ENCODE measurements around the gene TK2. TPM values are rescaled to one million over a fixed set of nuclear protein-coding genes. Genes with fewer than 3 reads are reported as not detected.

Gene TK2
- polyA plus RNA-seq, 2 donors: 5.9 to 8.3 TPM

DNA sequence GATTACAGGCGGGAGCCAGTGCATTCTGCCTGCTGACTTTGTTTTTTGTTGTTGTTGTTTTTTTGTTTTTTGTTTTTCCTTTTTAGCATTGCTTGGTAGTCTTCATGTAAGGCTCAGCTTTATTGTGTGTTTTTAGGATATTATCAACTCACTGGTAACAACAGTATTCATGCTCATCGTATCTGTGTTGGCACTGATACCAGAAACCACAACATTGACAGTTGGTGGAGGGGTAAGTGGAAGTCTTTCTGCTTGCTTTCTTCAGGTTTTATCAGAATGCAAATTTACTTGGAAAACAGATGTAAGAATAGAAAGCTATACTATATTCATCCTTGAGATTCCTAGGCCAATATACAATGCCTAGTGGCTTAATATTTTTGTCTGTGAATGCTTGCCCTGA is 13.1 kb upstream of the TK2 start:
- Histone ChIP-seq H3K9me3 (ENCODE audit: control insufficient read depth in 2 of 2, insufficient read depth in 1 of 2, low read depth in 1 of 2, low read length in 1 of 2) (no peaks in the 10 kb centered on the region), H3K27me3 (ENCODE audit: control insufficient read depth in 1 of 2, insufficient read depth in 2 of 2, low read length in 2 of 2) (no peaks in the 10 kb centered on the region), H3K4me3 (ENCODE audit: low read depth in 1 of 2, low read length in 2 of 2) (no peak overlapping the region), H3K27ac (ENCODE audit: low read depth in 2 of 2, low read length in 1 of 2) (no peak overlapping the region), H3K36me3 (ENCODE audit: control insufficient read depth in 2 of 2, insufficient read depth in 2 of 2, low read length in 1 of 2) (peaks cover 0 to 3% of the 10 kb centered on the region in 2 donors), H3K4me1 (ENCODE audit: control insufficient read depth in 2 of 2, insufficient read depth in 2 of 2, low read length in 1 of 2) (no peaks in the 10 kb centered on the region)
- WGBS, 2 donors: 81 to 86% methylated on average over 2 of the region's 2 CpGs

GRCh38 chr16:66562409-66562808 is 12.5 kb upstream of the TK2 start:
- Histone ChIP-seq H3K36me3 (ENCODE audit: control insufficient read depth in 2 of 2, insufficient read depth in 2 of 2, low read length in 1 of 2) (peaks cover 0 to 3% of the 10 kb centered on the region in 2 donors), H3K27ac (ENCODE audit: low read depth in 2 of 2, low read length in 1 of 2) (no peak overlapping the region), H3K9me3 (ENCODE audit: control insufficient read depth in 2 of 2, insufficient read depth in 1 of 2, low read depth in 1 of 2, low read length in 1 of 2) (no peaks in the 10 kb centered on the region), H3K4me1 (ENCODE audit: control insufficient read depth in 2 of 2, insufficient read depth in 2 of 2, low read length in 1 of 2) (no peaks in the 10 kb centered on the region), H3K27me3 (ENCODE audit: control insufficient read depth in 1 of 2, insufficient read depth in 2 of 2, low read length in 2 of 2) (no peaks in the 10 kb centered on the region), H3K4me3 (ENCODE audit: low read depth in 1 of 2, low read length in 2 of 2) (no peak overlapping the region)
- 81 to 86% methylated on average over 1 of the region's 1 CpG for WGBS, 2 donors

DNA sequence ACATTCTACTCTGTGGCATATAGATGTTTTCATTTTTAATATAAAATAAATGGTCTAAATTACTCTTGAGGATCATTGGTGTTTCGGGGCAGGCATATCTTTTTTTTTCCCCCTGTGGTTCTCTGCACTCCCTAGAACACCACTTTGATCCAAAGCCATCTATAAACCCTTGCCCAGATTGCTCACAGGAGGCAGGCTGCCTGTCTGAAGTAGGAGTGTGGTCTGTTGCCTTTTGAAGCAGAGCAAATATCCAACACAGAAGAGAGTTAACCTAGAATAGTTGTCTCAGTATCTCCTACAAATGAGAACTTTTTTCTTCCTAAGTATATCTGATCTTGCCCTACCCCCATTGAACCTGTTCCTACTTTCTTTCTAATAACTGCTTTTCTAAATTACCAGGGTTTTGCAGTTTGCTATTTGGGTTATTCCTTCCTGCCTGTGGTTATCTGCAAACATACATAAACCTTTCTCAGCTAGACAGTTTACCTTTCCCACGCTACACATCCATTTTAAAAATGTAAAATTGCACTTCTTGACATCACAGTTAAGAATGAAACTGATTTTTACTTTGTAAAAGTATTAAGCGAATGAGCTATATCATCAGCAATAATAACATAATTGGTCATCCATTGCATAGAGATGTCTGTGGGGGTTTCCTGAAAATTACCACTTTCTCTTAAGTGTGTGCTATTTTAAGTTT is 11.6 kb upstream of the TK2 start:
- Histone ChIP-seq H3K4me1 (ENCODE audit: control insufficient read depth in 2 of 2, insufficient read depth in 2 of 2, low read length in 1 of 2) (no peaks in the 10 kb centered on the region), H3K9me3 (ENCODE audit: control insufficient read depth in 2 of 2, insufficient read depth in 1 of 2, low read depth in 1 of 2, low read length in 1 of 2) (no peaks in the 10 kb centered on the region), H3K27me3 (ENCODE audit: control insufficient read depth in 1 of 2, insufficient read depth in 2 of 2, low read length in 2 of 2) (no peaks in the 10 kb centered on the region), H3K27ac (ENCODE audit: low read depth in 2 of 2, low read length in 1 of 2) (no peak overlapping the region), H3K4me3 (ENCODE audit: low read depth in 1 of 2, low read length in 2 of 2) (no peak overlapping the region), H3K36me3 (ENCODE audit: control insufficient read depth in 2 of 2, insufficient read depth in 2 of 2, low read length in 1 of 2) (peaks cover 0 to 3% of the 10 kb centered on the region in 2 donors)
- WGBS, 2 donors: 87 to 89% methylated on average over 3 of the region's 3 CpGs

GRCh38 chr16:66560107-66560506 is 10.2 kb upstream of the TK2 start:
- no peaks in the 10 kb centered on the region for H3K27me3 ChIP-seq (ENCODE audit: control insufficient read depth in 1 of 2, insufficient read depth in 2 of 2, low read length in 2 of 2)
- WGBS, 2 donors: 86 to 89% methylated on average over 1 of the region's 1 CpG
- H3K27ac ChIP-seq (ENCODE audit: low read depth in 2 of 2, low read length in 1 of 2): no peak overlapping the region
- H3K4me1 ChIP-seq (ENCODE audit: control insufficient read depth in 2 of 2, insufficient read depth in 2 of 2, low read length in 1 of 2): no peaks in the 10 kb centered on the region
- H3K9me3 ChIP-seq (ENCODE audit: control insufficient read depth in 2 of 2, insufficient read depth in 1 of 2, low read depth in 1 of 2, low read length in 1 of 2): no peaks in the 10 kb centered on the region
- no peak overlapping the region for H3K4me3 ChIP-seq (ENCODE audit: low read depth in 1 of 2, low read length in 2 of 2)
- peaks cover 0 to 3% of the 10 kb centered on the region in 2 donors for H3K36me3 ChIP-seq (ENCODE audit: control insufficient read depth in 2 of 2, insufficient read depth in 2 of 2, low read length in 1 of 2)

DNA sequence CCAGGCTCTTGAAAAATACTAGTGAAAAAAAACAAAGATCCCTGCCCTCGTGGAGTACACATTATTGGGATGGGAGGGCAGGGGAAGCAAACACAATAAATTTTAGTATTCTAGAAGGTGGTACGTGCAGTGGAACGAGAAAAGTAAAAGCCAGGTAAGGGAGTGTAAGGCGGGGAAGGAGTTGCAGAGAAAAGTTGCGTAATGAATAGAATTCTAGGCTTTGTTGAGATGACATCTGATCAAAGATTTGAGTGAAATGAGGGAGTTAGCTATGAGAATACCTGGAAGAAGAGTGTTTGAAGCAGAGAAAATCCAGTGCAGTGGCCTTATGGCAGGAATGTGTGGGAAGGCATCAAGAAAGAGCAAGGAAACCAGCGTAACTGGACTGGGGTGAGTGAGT is 4.6 kb upstream of the TK2 start:
- no peak overlapping the region for H3K27ac ChIP-seq (ENCODE audit: low read depth in 2 of 2, low read length in 1 of 2)
- no peaks in the 10 kb centered on the region for H3K4me1 ChIP-seq (ENCODE audit: control insufficient read depth in 2 of 2, insufficient read depth in 2 of 2, low read length in 1 of 2)
- no peaks in the 10 kb centered on the region for H3K9me3 ChIP-seq (ENCODE audit: control insufficient read depth in 2 of 2, insufficient read depth in 1 of 2, low read depth in 1 of 2, low read length in 1 of 2)
- WGBS, 2 donors: 86 to 88% methylated on average over 6 of the region's 6 CpGs
- H3K36me3 ChIP-seq (ENCODE audit: control insufficient read depth in 2 of 2, insufficient read depth in 2 of 2, low read length in 1 of 2): no peaks in the 10 kb centered on the region
- no peaks in the 10 kb centered on the region for H3K27me3 ChIP-seq (ENCODE audit: control insufficient read depth in 1 of 2, insufficient read depth in 2 of 2, low read length in 2 of 2)
- peak overlapping the region in 1 of 2 donors; percentile 8 for H3K4me3 ChIP-seq (ENCODE audit: low read depth in 1 of 2, low read length in 2 of 2)

DNA sequence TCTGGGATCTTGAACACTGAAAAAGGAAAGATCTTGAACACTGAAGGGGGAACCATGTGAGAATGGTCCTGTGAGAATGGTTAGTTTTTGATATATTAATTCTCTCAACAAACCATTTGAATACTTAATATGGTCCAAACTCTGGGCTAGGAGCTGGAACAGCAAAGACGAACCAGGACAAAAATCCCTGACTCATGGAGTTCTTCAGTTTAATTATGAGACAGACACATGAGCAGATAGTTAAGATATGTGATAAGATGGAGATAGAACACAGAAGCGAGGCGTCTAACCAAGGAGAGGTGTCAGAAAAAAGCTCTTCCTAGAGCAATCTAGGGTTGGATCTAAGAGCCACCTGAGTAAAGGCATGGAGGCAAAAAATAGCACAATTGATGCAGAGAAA is 4.1 kb upstream of the TK2 start:
- Histone ChIP-seq H3K27ac (ENCODE audit: low read depth in 2 of 2, low read length in 1 of 2) (no peak overlapping the region), H3K36me3 (ENCODE audit: control insufficient read depth in 2 of 2, insufficient read depth in 2 of 2, low read length in 1 of 2) (no peaks in the 10 kb centered on the region), H3K27me3 (ENCODE audit: control insufficient read depth in 1 of 2, insufficient read depth in 2 of 2, low read length in 2 of 2) (no peaks in the 10 kb centered on the region), H3K4me1 (ENCODE audit: control insufficient read depth in 2 of 2, insufficient read depth in 2 of 2, low read length in 1 of 2) (peaks cover 0 to 4% of the 10 kb centered on the region in 2 donors), H3K4me3 (ENCODE audit: low read depth in 1 of 2, low read length in 2 of 2) (peak overlapping the region in 1 of 2 donors; percentile 60), H3K9me3 (ENCODE audit: control insufficient read depth in 2 of 2, insufficient read depth in 1 of 2, low read depth in 1 of 2, low read length in 1 of 2) (no peaks in the 10 kb centered on the region)
- 84 to 85% methylated on average over 3 of the region's 3 CpGs for whole genome bisulfite sequencing, 2 donors

GRCh38 chr16:66553223-66553622 is 3.3 kb upstream of the TK2 start:
- Histone ChIP-seq H3K36me3 (ENCODE audit: control insufficient read depth in 2 of 2, insufficient read depth in 2 of 2, low read length in 1 of 2) (no peaks in the 10 kb centered on the region), H3K4me1 (ENCODE audit: control insufficient read depth in 2 of 2, insufficient read depth in 2 of 2, low read length in 1 of 2) (peaks cover 0 to 6% of the 10 kb centered on the region in 2 donors), H3K9me3 (ENCODE audit: control insufficient read depth in 2 of 2, insufficient read depth in 1 of 2, low read depth in 1 of 2, low read length in 1 of 2) (no peaks in the 10 kb centered on the region), H3K27ac (ENCODE audit: low read depth in 2 of 2, low read length in 1 of 2) (no peak overlapping the region), H3K27me3 (ENCODE audit: control insufficient read depth in 1 of 2, insufficient read depth in 2 of 2, low read length in 2 of 2) (no peaks in the 10 kb centered on the region), H3K4me3 (ENCODE audit: low read depth in 1 of 2, low read length in 2 of 2) (peak overlapping the region; percentile 16 to 60)
- WGBS, 2 donors: 32 to 46% methylated on average over 8 of the region's 8 CpGs

GRCh38 chr16:66552286-66553177 is 2.6 kb upstream of the TK2 start, which contains the start of gene CKLF:
CKLF (plus strand) TSS chr16:66552576; CDS start chr16:66552716, 140 bp downstream.
- 6 to 8% methylated on average over 63 of the region's 63 CpGs for WGBS, 2 donors
- H3K36me3 ChIP-seq (ENCODE audit: control insufficient read depth in 2 of 2, insufficient read depth in 2 of 2, low read length in 1 of 2): no peaks in the 10 kb centered on the region
- H3K27me3 ChIP-seq (ENCODE audit: control insufficient read depth in 1 of 2, insufficient read depth in 2 of 2, low read length in 2 of 2): no peaks in the 10 kb centered on the region
- H3K27ac ChIP-seq (ENCODE audit: low read depth in 2 of 2, low read length in 1 of 2): peak within 1 kb of the TSS; percentile 92 to 98
- H3K9me3 ChIP-seq (ENCODE audit: control insufficient read depth in 2 of 2, insufficient read depth in 1 of 2, low read depth in 1 of 2, low read length in 1 of 2): no peaks in the 10 kb centered on the region
- H3K4me1 ChIP-seq (ENCODE audit: control insufficient read depth in 2 of 2, insufficient read depth in 2 of 2, low read length in 1 of 2): peaks cover 0 to 8% of the 10 kb centered on the region in 2 donors
- peak within 1 kb of the TSS; percentile 60 to 69 for H3K4me3 ChIP-seq (ENCODE audit: low read depth in 1 of 2, low read length in 2 of 2)

DNA sequence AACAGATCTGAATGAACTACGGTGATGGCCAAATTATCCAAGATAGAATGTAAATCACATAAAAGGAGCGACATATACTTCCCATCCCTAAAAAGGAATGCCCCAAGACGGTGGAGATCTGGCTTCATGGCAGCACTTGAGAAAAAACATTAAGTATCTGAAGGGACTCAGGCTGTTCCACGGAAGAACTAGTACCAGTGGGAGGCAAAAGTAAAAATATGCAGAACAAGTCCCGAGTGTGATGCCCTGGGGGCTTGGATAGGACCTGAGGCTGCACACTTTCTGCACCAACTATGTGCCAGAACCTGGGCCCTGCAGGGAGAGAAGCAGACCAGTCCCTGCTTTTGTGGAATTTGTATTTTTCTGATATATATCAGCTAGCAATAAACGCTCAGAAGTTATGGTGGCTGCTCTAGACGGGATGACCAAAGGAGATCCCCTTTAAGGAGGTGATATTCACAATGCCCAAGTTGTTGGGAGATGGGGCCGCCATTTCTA is 1.9 kb upstream of the TK2 start:
- Histone ChIP-seq H3K27ac (ENCODE audit: low read depth in 2 of 2, low read length in 1 of 2) (peak overlapping the region; percentile 92 to 98), H3K36me3 (ENCODE audit: control insufficient read depth in 2 of 2, insufficient read depth in 2 of 2, low read length in 1 of 2) (no peaks in the 10 kb centered on the region), H3K9me3 (ENCODE audit: control insufficient read depth in 2 of 2, insufficient read depth in 1 of 2, low read depth in 1 of 2, low read length in 1 of 2) (no peaks in the 10 kb centered on the region), H3K4me1 (ENCODE audit: control insufficient read depth in 2 of 2, insufficient read depth in 2 of 2, low read length in 1 of 2) (peaks cover 0 to 8% of the 10 kb centered on the region in 2 donors), H3K27me3 (ENCODE audit: control insufficient read depth in 1 of 2, insufficient read depth in 2 of 2, low read length in 2 of 2) (no peaks in the 10 kb centered on the region), H3K4me3 (ENCODE audit: low read depth in 1 of 2, low read length in 2 of 2) (peak overlapping the region; percentile 60 to 69)
- WGBS, 2 donors: 30 to 36% methylated on average over 8 of the region's 8 CpGs

Data from esophagus (tissue), 2 donors.